NCI-H748 treated with DMSO at 0.1 percent for 48 hours (cell line): ENCODE data around the gene PAOX.

Source experiments
- DNase-seq: peaks from one replicate; lab custom pipeline; 2025; lab: John Stamatoyannopoulos, UW

PAOX gene

DNA sequence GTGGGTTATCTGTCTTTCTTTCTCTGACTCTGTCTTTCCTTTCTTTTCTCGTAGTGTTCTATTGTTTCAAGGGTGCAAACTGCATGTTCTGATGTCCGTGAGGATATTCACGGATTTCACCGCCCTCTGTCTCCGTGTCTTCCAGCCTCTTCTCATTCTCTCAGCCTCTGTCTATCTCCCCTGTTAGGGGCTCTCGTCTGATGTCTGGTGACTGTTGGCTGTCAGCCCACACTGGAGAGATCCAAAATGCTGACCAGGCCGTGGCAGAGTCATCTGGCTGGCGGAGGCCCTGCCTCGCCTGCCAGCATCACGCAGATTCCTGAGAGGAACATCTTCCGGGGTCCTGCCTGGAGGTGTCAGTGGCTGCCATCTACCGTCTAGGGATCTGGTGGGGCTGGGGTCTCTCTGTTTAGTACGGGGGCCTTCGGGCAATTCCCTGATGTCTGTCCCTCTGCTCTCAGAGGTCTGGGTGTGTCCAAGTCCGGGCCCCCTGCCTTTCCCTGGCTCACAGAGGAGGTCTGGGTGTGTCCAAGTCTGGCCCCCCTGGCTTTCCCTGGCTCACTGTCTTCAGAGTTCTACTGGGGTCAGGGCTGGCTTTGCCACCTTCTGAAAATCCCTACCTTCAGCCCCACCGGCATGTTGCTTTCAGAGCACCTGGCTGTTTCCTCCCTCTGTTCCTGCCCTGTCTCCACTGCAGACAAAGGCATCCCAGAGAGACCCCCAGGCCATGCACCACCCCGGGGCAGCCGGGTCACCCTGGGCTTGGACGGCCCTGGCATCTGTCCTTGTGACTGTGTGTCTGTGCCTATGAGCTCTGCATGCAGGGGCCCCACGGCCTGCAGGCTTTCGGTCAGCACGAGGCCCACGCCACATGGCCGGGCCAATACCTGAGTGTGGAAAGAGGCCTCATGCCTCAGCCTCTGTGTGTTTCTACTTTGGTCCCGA lies 60.7 kb downstream of the PAOX start:
- no peak for DNase-seq

DNA sequence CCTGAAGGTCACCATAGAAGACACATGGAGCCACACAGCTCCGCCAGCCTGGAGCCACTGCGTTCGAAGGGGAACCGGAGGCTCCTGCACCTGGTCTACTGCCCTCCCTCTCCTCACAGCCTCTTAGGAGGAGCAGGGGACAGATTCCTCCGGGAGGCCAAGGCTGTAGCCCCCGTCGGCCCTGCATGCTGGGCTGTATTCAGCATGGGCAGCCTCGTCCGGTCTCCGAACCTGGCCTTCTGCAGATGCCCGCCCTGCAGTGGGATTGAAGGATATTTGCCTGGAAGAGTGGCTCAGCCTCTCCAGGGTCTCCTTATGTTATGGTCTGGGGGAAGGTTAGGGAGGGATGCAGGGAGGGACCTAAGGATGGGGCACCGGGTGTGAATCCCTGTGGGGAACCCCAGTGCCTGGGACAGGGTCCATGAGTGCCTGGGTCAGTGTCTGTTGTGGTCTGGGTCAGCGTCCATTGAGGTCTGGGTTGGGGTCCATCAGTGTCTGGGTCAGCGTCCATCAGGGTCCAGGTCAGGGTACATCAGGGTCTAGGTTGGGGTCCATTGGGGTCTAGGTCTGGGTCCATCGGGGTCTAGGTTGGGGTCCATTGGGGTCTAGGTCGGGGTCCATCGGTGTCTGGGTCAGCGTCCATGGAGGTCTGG lies 61.7 kb downstream of the PAOX start:
- DNase-seq: no peak
